GM19023 (cell line): ENCODE data around the gene SLC39A6.
"Not testable (repeated sequence)": the region's sequence is repeated elsewhere in the genome, so short reads cannot be mapped to it uniquely, and the experiment has no call there.

Source experiments
- ATAC-seq: cut with Tn5 transposase; IDR thresholded peaks from one replicate; pipeline ENCODE4 v1.9.1; 2021; ENCODE audit warnings: mild to moderate bottlenecking, moderate library complexity; ENCODE audit not compliant: unreplicated experiment

SLC39A6 gene

GRCh38 chr18:36099311-36099710 lies 29.8 kb downstream of the SLC39A6 start:
- no peak for ATAC-seq

DNA sequence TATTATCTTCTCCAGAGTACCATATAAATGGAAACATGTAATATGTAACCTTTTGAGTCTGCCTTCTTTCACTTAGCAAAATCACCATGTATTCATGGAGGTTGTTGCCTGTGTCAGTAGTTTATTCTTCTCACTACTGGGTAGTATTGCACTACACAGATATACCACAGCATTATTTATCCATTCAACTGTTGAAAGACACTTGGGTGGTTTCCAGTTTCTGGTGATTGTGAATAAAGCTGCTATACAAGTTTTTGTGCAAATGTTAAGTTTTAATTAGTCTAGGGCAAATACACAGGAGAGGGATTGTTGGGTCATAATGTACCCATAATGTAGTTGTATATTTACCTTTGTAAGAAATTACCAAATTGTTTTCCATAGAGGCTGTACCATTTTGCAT lies 32.2 kb downstream of the SLC39A6 start:
- no peak for ATAC-seq

GRCh38 chr18:36095936-36096519 lies 33.1 kb downstream of the SLC39A6 start:
- ATAC-seq, result no peak

DNA sequence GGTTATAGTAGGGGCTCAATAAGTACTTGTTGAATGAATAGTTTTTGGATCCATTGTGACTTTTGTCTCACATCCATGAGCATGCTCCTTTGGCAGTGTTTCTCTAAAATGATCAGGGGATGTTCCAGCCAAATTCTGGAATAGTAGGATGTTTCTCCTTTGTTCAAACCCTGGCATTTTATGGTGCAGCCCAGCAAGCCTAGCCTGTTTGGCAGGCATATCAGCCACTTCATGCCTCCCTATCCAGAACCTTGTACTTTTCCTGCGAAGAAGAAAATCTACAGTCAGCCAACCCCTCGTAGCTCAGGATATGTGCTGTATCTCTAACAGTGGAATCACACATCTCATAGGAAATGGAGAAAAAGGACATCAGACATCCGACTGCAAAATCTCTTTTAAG lies 34.7 kb downstream of the SLC39A6 start:
- ATAC-seq, result no peak

DNA sequence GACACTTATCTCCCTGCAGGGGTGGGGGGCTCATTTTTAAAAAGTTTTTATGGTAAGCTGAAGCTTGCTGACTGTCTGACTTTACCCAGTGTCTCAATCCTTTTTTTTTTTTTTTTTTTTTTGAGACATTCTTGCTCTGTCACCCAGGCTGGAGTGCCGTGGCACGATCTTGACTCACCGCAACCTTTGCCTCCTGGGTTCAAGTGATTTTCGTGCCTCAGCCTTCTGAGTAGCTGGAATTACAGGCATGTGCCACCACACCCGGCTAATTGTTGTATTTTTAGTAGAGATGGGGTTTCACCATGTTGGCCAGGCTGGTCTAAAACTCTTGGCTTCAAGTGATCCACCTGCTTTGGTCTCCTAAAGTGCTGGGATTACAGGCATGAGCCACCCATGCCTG lies 37.0 kb downstream of the SLC39A6 start:
- ATAC-seq, result not testable (repeated sequence)

- ATAC-seq, result no peak
Measured at GRCh38 chr18:36089001-36089400, 40.1 kb downstream of the SLC39A6 start.

DNA sequence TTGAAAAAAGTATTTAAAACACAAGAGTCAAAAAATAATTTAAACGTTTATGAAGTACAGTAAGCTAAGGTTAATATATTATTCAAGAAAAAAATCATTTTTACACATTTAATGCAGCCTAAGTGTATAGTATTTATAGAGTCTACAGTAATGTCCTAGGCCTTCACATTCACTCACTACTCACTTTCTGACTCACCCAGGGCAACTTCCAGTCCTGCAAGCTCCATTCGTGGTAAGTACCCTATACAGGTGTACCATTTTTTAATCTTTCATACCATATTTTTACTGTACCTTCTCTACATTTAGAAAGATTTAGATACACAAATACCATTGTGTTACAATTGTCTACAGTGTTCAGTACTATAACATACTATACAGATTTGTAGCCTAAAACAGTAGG lies 40.9 kb downstream of the SLC39A6 start:
- ATAC-seq, result no peak

DNA sequence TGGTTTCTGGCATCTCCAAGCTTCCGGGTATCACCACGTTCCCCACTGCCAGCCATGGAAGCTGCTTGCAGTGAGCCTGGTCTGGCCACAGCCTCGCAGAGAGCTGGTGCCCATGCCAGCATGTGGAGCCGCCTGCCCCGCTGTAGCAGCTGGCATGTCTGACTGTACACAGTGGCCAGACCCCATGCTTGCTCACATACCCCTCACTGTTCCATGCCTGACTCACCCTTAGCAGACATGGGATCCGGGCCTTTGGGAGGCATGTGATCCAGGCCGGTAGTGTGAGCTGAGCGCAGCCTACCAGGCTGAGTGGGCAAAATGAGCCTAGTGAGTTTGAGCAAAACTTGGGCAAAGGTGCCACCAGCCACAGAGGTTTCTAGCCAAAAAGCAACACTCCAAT lies 43.0 kb downstream of the SLC39A6 start:
- ATAC-seq, result no peak

DNA sequence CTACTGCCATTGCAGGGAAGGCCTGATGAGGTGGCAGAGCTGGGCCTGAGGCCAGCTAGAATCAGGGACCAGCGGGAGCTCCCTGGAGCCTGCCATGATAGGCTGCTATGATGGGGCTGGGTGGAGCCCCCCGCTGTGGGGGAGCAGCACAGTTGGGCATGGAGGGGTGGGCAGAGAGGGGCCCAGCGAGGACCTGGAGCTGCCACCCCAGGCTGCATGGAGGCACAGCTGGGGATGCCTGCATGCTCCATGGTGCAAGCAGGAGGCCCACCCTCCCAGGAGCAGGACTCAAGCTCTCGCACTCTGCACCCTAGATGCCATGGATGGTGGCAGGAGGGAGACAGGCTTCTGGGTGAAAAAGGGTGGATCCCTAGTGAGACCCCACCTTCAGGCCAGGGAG lies 43.9 kb downstream of the SLC39A6 start:
- ATAC-seq, result no peak

DNA sequence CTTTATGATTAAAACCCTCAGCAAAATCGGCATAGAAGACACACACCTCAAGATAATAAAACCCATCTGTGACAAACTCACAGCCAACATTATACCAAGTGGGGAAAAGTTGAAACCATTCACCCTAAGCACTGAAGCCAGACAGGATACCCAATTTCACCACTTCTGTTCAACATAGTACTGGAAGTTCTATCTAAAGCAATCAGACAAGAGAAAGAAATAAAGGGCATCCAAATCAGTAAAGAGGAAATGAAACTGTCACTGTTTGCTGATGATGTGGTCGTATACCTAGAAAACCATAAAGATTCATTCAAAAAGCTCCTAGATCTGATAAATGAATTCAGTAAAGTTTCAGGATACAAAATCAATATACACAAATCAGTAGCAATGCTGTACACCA lies 45.4 kb downstream of the SLC39A6 start:
- no peak for ATAC-seq

- ATAC-seq, result not testable (repeated sequence)
Measured at GRCh38 chr18:36081118-36081517, 48.0 kb downstream of the SLC39A6 start.

GRCh38 chr18:36078751-36079529 lies 50.2 kb downstream of the SLC39A6 start:
- ATAC-seq, result no peak

- ATAC-seq, result not testable (repeated sequence)
Measured at GRCh38 chr18:36077764-36078163, 51.4 kb downstream of the SLC39A6 start.

GRCh38 chr18:36075862-36076587 lies 53.1 kb downstream of the SLC39A6 start:
- ATAC-seq, result no peak

DNA sequence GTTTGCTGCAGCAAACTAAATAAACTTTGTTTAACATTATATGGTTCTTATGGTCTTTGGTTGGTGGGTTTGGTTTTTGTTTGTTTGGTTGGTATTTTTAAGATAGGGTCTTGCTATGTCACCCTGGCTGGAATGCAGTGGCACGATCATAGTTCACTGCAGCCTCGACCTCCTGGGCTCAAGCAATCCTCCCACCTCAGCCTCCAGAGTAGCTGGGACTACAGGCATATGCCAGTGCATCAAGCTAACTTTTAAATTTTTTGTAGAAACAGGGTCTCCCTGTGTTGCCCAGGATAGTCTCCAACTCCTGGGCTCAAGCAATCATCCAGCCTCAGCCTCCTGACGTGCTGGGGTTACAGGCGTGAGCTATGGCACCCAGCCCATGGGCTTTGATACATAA lies 54.7 kb downstream of the SLC39A6 start:
- no peak for ATAC-seq

GRCh38 chr18:36073676-36074075 lies 55.5 kb downstream of the SLC39A6 start:
- no peak for ATAC-seq

GRCh38 chr18:36072406-36072805 lies 56.7 kb downstream of the SLC39A6 start:
- ATAC-seq, result not testable (repeated sequence)

DNA sequence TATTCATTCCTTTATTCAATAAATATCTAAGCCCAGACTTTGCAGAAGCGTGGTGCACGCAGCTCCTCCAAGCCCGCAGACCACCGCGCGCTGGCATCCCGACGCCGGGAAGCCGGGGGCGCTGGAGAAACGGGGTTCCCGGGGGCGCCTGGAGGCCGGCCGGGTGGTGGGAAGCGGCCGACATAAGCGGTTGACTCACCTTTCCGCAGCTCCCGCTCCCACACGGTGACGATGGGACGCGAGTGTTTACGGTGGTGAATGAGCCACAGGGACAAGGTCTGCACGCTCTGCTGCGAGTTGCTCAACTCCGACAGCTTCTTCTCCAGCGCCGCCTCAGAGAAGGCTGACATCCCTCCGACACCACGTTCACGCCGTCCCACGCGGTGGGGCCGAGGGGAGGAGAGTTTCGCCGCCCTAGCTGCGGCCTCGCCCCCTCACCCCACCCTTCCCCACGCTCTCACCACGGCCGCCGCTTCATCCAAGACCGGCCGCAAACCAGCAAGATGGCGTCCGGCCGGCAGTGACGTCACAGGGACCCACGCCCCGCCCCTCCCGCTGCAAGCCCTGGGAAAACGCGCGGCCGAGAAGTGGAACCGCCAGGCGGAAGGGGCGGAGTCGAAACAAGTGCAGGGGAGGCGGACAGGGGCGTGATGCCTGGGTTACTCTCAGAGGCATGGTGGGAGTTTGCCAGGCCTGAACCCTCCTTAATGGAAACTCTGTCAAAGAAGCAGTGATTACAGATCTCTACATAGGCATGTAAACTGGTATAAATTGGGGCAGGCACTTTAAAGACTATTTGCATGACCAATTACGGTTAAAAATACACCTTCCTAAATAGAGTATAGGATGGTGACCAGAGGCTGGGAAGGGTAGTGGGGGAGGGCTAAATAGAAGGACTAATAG lies 61.8 kb downstream of the SLC39A6 start, which contains the start of gene RPRD1A:
Gene RPRD1A (minus strand): TSS at position 505 of the 903 bp plus-strand sequence. CDS start 155 bp downstream, at position 350.
- ATAC-seq, result peak; percentile 93

GRCh38 chr18:36066686-36067054 lies 62.5 kb downstream of the SLC39A6 start:
- peak; percentile 2 for ATAC-seq

- ATAC-seq, result no peak
Measured at GRCh38 chr18:36066001-36066400, 63.1 kb downstream of the SLC39A6 start.

DNA sequence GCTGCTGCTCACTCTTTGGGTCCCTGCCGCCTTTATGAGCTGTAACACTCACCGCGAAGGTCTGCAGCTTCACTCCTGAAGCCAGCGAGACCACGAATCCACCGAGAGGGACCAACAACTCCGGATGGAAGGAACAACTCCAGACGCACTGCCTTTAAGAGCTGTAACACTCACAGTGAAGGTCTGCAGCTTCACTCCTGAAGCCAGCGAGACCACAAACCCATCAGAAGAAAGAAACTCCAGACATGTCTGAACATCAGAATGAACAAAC lies 64.4 kb downstream of the SLC39A6 start:
- ATAC-seq, result not testable (repeated sequence)
